Measurements from ENCODE around the gene UVRAG.

- no peak for TF ChIP-seq CTCF (IDR thresholded peaks at IDR 0.05)
- TF ChIP-seq POLR2A (IDR thresholded peaks at IDR 0.05) = no peak
- TF ChIP-seq EP300 (IDR thresholded peaks at IDR 0.05) = no peak
- TF ChIP-seq POLR2AphosphoS5 (IDR thresholded peaks at IDR 0.05) = no peak
These were observed 33.7 kb upstream of the UVRAG start for GRCh38 chr11:75781296-75781695.

All from stomach (tissue), 4 donors.